Measurements from ENCODE around the gene LANCL2. TPM values are rescaled to one million over a fixed set of nuclear protein-coding genes. Genes with fewer than 3 reads are reported as not detected.
"Not testable (repeated sequence)": the region's sequence is repeated elsewhere in the genome, so short reads cannot be mapped to it uniquely, and the experiment has no call there.

Gene LANCL2
- total RNA-seq, 4 donors from 2014 or later: 6.4 to 27.0 (median 15.6) TPM

DNA sequence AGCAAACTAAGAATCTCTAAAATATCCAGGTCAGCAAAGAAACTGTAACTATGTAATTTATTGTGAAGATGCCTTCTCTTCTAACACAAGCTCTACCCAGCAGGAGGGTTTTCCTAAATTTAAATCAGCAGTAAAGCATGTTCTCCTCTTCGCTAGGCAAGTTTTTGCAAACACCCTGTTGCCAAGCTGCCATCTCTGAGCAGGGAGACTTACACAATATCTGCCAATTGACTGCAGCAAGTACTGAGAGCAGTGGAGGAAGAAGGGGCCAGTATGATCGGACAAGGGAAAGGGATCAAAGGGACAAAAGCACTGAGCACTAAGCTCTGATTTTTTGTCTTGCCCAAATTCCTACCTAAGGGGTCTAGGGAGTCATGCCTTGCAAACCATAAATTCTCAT, 16.0 kb upstream of the LANCL2 start:
- 60 to 63% methylated on average over 1 to 2 of the region's 2 CpGs for WGBS, 2 donors (ENCODE audit: low coverage in 1 of 2)
- DNase-seq: no peak
- Histone ChIP-seq H3K4me3 (no peak overlapping the region), H3K36me3 (no peaks in the 10 kb centered on the region), H3K9me3 (no peaks in the 10 kb centered on the region), H3K27me3 (no peaks in the 10 kb centered on the region), H3K27ac (no peak overlapping the region), H3K4me1 (no peaks in the 10 kb centered on the region)
- in situ Hi-C loops (cut with MboI; ENCODE audit: low pct_ligation_motif_present in 1 of 4, low pct_unique_long_range_greater_than_20kb in 1 of 4, low sequenced_read_pairs in 3 of 4) (no loop called here), intact Hi-C loops (cut with DNase I; ENCODE audit: low total_unique reads) (no loop called here)
- no peak for TF ChIP-seq POLR2AphosphoS5 (IDR thresholded peaks at IDR 0.05)
- TF ChIP-seq POLR2A (IDR thresholded peaks at IDR 0.05): no peak
- no peak for TF ChIP-seq EP300 (IDR thresholded peaks at IDR 0.05; ENCODE audit: low read depth)
- TF ChIP-seq, protein P1, sequence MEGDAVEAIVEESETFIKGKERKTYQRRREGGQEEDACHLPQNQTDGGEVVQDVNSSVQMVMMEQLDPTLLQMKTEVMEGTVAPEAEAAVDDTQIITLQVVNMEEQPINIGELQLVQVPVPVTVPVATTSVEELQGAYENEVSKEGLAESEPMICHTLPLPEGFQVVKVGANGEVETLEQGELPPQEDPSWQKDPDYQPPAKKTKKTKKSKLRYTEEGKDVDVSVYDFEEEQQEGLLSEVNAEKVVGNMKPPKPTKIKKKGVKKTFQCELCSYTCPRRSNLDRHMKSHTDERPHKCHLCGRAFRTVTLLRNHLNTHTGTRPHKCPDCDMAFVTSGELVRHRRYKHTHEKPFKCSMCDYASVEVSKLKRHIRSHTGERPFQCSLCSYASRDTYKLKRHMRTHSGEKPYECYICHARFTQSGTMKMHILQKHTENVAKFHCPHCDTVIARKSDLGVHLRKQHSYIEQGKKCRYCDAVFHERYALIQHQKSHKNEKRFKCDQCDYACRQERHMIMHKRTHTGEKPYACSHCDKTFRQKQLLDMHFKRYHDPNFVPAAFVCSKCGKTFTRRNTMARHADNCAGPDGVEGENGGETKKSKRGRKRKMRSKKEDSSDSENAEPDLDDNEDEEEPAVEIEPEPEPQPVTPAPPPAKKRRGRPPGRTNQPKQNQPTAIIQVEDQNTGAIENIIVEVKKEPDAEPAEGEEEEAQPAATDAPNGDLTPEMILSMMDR (IDR thresholded peaks at IDR 0.05): no peak

DNA sequence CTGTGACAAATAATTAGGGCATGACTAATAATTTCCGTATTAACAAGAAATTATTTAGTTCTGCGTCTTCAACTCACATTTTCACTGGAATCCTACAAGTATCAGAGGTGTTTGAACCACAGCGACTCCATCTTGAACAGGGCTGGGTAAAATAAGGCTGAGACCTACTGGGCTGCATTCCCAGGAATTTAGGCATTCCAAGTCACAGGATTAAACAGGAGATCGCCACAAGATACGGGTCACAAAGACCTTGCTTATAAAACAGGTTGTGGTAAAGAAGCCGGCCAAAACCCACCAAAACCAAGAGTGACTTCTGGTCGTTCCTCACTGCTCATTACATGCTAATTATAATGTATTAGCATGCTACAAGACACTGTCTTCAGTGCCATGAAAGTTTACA, 14.9 kb upstream of the LANCL2 start:
- WGBS, 2 donors (ENCODE audit: low coverage in 1 of 2): 68 to 69% methylated on average over 7 of the region's 7 CpGs
- intact Hi-C loops (cut with DNase I; ENCODE audit: low total_unique reads): no loop called here
- H3K27ac ChIP-seq: no peak overlapping the region
- DNase-seq: no peak
- no peaks in the 10 kb centered on the region for H3K4me1 ChIP-seq
- in situ Hi-C loops (cut with MboI; ENCODE audit: low pct_ligation_motif_present in 1 of 4, low pct_unique_long_range_greater_than_20kb in 1 of 4, low sequenced_read_pairs in 3 of 4): no loop called here
- no peaks in the 10 kb centered on the region for H3K9me3 ChIP-seq
- no peak overlapping the region for H3K4me3 ChIP-seq
- H3K27me3 ChIP-seq: no peaks in the 10 kb centered on the region
- H3K36me3 ChIP-seq: no peaks in the 10 kb centered on the region
- TF ChIP-seq POLR2AphosphoS5 (IDR thresholded peaks at IDR 0.05) (no peak), EP300 (IDR thresholded peaks at IDR 0.05; ENCODE audit: low read depth) (no peak), POLR2A (IDR thresholded peaks at IDR 0.05) (no peak)
- TF ChIP-seq, protein P1 (IDR thresholded peaks at IDR 0.05): no peak

DNA sequence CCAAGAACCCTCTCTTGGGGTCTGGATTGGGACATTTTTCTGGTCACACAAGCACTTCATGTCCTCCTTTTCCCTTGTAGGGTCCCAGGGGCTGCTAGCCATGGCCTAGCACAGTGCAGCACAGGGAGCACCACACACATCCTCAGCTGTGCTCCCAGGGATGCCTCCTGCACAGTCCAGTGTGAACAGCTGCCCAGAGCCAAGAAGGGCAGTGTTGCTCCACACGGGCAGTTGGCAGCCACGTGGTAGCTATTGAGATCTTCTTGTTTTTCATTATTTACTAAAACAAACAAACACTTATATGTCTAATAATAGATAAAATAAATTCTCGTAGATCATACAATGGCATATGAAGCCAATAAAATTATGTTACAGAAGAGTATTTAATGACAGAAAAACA, 13.9 kb upstream of the LANCL2 start:
- Histone ChIP-seq H3K4me3 (no peak overlapping the region), H3K27me3 (no peaks in the 10 kb centered on the region), H3K4me1 (no peaks in the 10 kb centered on the region), H3K9me3 (no peaks in the 10 kb centered on the region), H3K36me3 (no peaks in the 10 kb centered on the region), H3K27ac (no peak overlapping the region)
- no peak for DNase-seq
- TF ChIP-seq EP300 (IDR thresholded peaks at IDR 0.05; ENCODE audit: low read depth) (no peak), POLR2AphosphoS5 (IDR thresholded peaks at IDR 0.05) (no peak), POLR2A (IDR thresholded peaks at IDR 0.05) (no peak)
- TF ChIP-seq, protein P1 (IDR thresholded peaks at IDR 0.05): no peak
- in situ Hi-C loops (cut with MboI; ENCODE audit: low pct_ligation_motif_present in 1 of 4, low pct_unique_long_range_greater_than_20kb in 1 of 4, low sequenced_read_pairs in 3 of 4) (no loop called here), intact Hi-C loops (cut with DNase I; ENCODE audit: low total_unique reads) (no loop called here)
- 38 to 55% methylated on average over 3 of the region's 3 CpGs for WGBS, 2 donors (ENCODE audit: low coverage in 1 of 2)

DNA sequence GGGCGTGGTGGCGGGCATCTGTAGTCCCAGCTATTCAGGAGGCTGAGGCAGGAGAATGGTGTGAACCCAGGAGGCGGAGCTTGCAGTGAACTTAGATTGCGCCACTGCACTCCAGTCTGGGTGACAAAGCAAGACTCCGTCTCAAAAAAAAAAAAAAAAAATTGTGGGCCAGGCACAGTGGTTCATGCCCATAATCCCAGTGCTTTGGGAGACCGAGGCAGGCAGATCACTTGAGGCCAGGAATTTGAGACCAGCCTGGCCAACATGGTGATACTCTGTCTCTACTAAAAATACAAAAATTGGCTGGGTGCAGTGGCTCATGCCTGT, 12.2 kb upstream of the LANCL2 start:
- H3K27ac ChIP-seq; H3K27me3 ChIP-seq; H3K36me3 ChIP-seq; H3K4me3 ChIP-seq; H3K4me1 ChIP-seq; in situ Hi-C loops (cut with MboI; ENCODE audit: low pct_ligation_motif_present in 1 of 4, low pct_unique_long_range_greater_than_20kb in 1 of 4, low sequenced_read_pairs in 3 of 4); DNase-seq; H3K9me3 ChIP-seq; intact Hi-C loops (cut with DNase I; ENCODE audit: low total_unique reads): not testable (repeated sequence)
- whole genome bisulfite sequencing, 2 donors (ENCODE audit: low coverage in 1 of 2): 88% methylated on average over 6 of the region's 6 CpGs; no CpG with 5 or more reads in 1 of the 2 donors

DNA sequence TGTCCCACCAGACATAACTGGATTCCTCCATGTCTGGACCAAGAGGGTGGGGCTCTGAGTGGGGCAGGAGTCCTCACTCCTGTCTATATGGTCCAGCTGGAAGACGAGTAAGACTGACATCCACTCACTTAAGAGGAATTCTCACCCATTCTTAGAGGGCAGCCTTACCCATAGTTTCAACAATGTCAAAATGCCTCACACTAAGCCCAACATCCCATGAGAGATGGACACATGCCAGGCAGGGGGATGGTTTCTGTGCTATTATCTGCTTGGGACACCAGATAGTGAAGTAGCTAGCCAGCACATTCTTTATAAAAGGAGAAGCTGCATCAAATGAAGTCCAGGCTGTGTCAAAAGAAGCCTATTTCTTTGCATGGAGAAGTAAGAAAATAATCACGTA, 4.7 kb upstream of the LANCL2 start:
- Histone ChIP-seq H3K27me3 (no peaks in the 10 kb centered on the region), H3K36me3 (no peaks in the 10 kb centered on the region), H3K4me3 (no peak overlapping the region), H3K9me3 (no peaks in the 10 kb centered on the region), H3K4me1 (peaks cover 4 to 7% (median 6%) of the 10 kb centered on the region in 4 donors), H3K27ac (no peak overlapping the region)
- no peak for DNase-seq
- 78 to 87% methylated on average over 1 to 2 of the region's 2 CpGs for WGBS, 2 donors (ENCODE audit: low coverage in 1 of 2)
- in situ Hi-C loops (cut with MboI; ENCODE audit: low pct_ligation_motif_present in 1 of 4, low pct_unique_long_range_greater_than_20kb in 1 of 4, low sequenced_read_pairs in 3 of 4) (no loop called here), intact Hi-C loops (cut with DNase I; ENCODE audit: low total_unique reads) (no loop called here)
- TF ChIP-seq POLR2AphosphoS5 (IDR thresholded peaks at IDR 0.05) (no peak), EP300 (IDR thresholded peaks at IDR 0.05; ENCODE audit: low read depth) (no peak), POLR2A (IDR thresholded peaks at IDR 0.05) (no peak)
- TF ChIP-seq, protein P1 (IDR thresholded peaks at IDR 0.05): no peak

Measured in transverse colon (tissue), 4 donors.